SU-DHL-6 (cell line): Measurements from ENCODE around the gene MRPL54.

Experiments used
- H2AFZ ChIP-seq: fragments of 200-600 bp; sonication (generic); 2 replicates; pipeline ENCODE4 v1.6.1; 2014; ENCODE audit warnings: low read depth, mild to moderate bottlenecking, moderate library complexity, mixed read lengths, antibody characterized with exemption, low read length; ENCODE audit not compliant: severe bottlenecking
- H3F3A ChIP-seq: fragments of 200-600 bp; shearing (Covaris generic); 2 replicates; pipeline ENCODE4 v1.6.0; 2016; ENCODE audit warnings: antibody characterized with exemption, mild to moderate bottlenecking; ENCODE audit not compliant: insufficient read depth
- H3K27ac ChIP-seq: fragments of 200-600 bp; sonication (generic); 2 replicates; pipeline ENCODE4 v1.5.1; 2016; ENCODE audit warnings: low read depth, mild to moderate bottlenecking, low read length, moderate library complexity, mixed read lengths
- H3K27me3 ChIP-seq: fragments of 200-600 bp; sonication (generic), shearing (Covaris generic); 2 replicates; pipeline ENCODE4 v1.6.0; 2014; ENCODE audit warnings: mild to moderate bottlenecking, low read length
- H3K36me3 ChIP-seq: fragments of 200-600 bp; sonication (generic); 2 replicates; pipeline ENCODE4 v1.6.1; 2014; ENCODE audit warnings: mild to moderate bottlenecking, low read length, mixed read lengths
- H3K4me2 ChIP-seq: fragments of 300-600, 200-600 bp; shearing (Covaris generic), sonication (generic); 2 replicates; pipeline ENCODE4 v1.6.0; 2014; ENCODE audit warnings: low read length, low read depth, mild to moderate bottlenecking; ENCODE audit not compliant: poor library complexity, severe bottlenecking
- H3K4me3 ChIP-seq: fragments of 200-600 bp; sonication (generic); 2 replicates; pipeline ENCODE4 v1.5.1; 2014; ENCODE audit warnings: antibody characterized with exemption, low read length, mild to moderate bottlenecking, mixed read lengths; ENCODE audit not compliant: insufficient read depth, poor library complexity, severe bottlenecking
- H3K79me2 ChIP-seq: fragments of 200-600 bp; sonication (generic); 2 replicates; pipeline ENCODE4 v1.6.1; 2014; ENCODE audit warnings: mild to moderate bottlenecking, low read length, moderate library complexity; ENCODE audit not compliant: insufficient read depth
- H3K9ac ChIP-seq: fragments of 200-600 bp; sonication (generic); 2 replicates; pipeline ENCODE4 v1.7.0; 2014; ENCODE audit warnings: mild to moderate bottlenecking, low read length
- H3K9me2 ChIP-seq: fragments of 200-600 bp; sonication (generic); replicated peaks from 2 replicates; pipeline ENCODE4 v1.6.1; 2014; ENCODE audit warnings: low read length; ENCODE audit not compliant: insufficient read depth
- H3K9me3 ChIP-seq: fragments of 200-600 bp; sonication (generic); 2 replicates; pipeline ENCODE4 v1.6.1; 2014; ENCODE audit warnings: low read length, mixed read lengths; ENCODE audit not compliant: insufficient read depth
- H4K20me1 ChIP-seq: fragments of 200-600 bp; sonication (generic); 2 replicates; pipeline ENCODE4 v1.6.1; 2014; ENCODE audit warnings: low read depth, mild to moderate bottlenecking, antibody characterized with exemption, low read length, moderate library complexity, mixed read lengths
- CTCF ChIP-seq: fragments of 200-600 bp; sonication (generic); IDR thresholded peaks from one replicate; pipeline ENCODE4 v1.5.1; 2017; ENCODE audit warnings: antibody characterized with exemption, mild to moderate bottlenecking, low read length, moderate library complexity; ENCODE audit not compliant: insufficient read depth, poor library complexity, severe bottlenecking
- EZH2phosphoT487 ChIP-seq: fragments of 200-600 bp; sonication (generic), shearing (Covaris generic); conservative IDR thresholded peaks from 2 replicates; pipeline ENCODE4 v1.6.1; 2018; ENCODE audit warnings: mild to moderate bottlenecking, antibody characterized with exemption, low read length, moderate library complexity, mixed read lengths

Gene MRPL54

GRCh38 chr19:3803114-3803888, 40.8 kb downstream of the MRPL54 start:
- Histone ChIP-seq H3K27me3 (no peaks in the 10 kb centered on the region), H3K9ac (no peak overlapping the region), H3K9me2 (no peaks in the 10 kb centered on the region), H2AFZ (no peak overlapping the region), H3K4me2 (no peak overlapping the region), H3K27ac (no peak overlapping the region), H3F3A (no peaks in the 10 kb centered on the region), H3K4me3 (no peak overlapping the region), H4K20me1 (no peaks in the 10 kb centered on the region), H3K79me2 (no peaks in the 10 kb centered on the region), H3K36me3 (no peaks in the 10 kb centered on the region), H3K9me3 (no peaks in the 10 kb centered on the region)
- TF ChIP-seq CTCF = no peak
- no peak for TF ChIP-seq EZH2phosphoT487

- H3K9me3 ChIP-seq = no peaks in the 10 kb centered on the region
- H3K36me3 ChIP-seq = no peaks in the 10 kb centered on the region
- no peaks in the 10 kb centered on the region for H3K27me3 ChIP-seq
- H3K4me3 ChIP-seq = no peak overlapping the region
- H3K27ac ChIP-seq = no peak overlapping the region
- no peak overlapping the region for H3K4me2 ChIP-seq
- H3K9ac ChIP-seq = no peak overlapping the region
- no peaks in the 10 kb centered on the region for H3K9me2 ChIP-seq
- TF ChIP-seq CTCF (no peak), EZH2phosphoT487 (no peak)
- no peak overlapping the region for H2AFZ ChIP-seq
- no peaks in the 10 kb centered on the region for H4K20me1 ChIP-seq
- no peaks in the 10 kb centered on the region for H3F3A ChIP-seq
- no peaks in the 10 kb centered on the region for H3K79me2 ChIP-seq
These were observed 41.5 kb downstream of the MRPL54 start for GRCh38 chr19:3803986-3804385.

GRCh38 chr19:3804429-3804828, 41.9 kb downstream of the MRPL54 start:
- Histone ChIP-seq H3K4me2 (no peak overlapping the region), H3F3A (no peaks in the 10 kb centered on the region), H3K27ac (no peak overlapping the region), H3K4me3 (no peak overlapping the region), H4K20me1 (no peaks in the 10 kb centered on the region), H3K9me3 (no peaks in the 10 kb centered on the region), H3K9ac (no peak overlapping the region), H2AFZ (no peak overlapping the region), H3K9me2 (no peaks in the 10 kb centered on the region), H3K79me2 (no peaks in the 10 kb centered on the region), H3K27me3 (no peaks in the 10 kb centered on the region), H3K36me3 (no peaks in the 10 kb centered on the region)
- TF ChIP-seq CTCF (no peak), EZH2phosphoT487 (no peak)
